DMS53 treated with DMSO at 0.1 percent for 48 hours (cell line): ENCODE results near the gene DGKI.
A peak's percentile ranks its signal among the peaks of the same experiment; 100 is the strongest.
"Not testable (repeated sequence)": the region's sequence is repeated elsewhere in the genome, so short reads cannot be mapped to it uniquely, and the experiment has no call there.

Experiments used
- DNase-seq: peaks from one replicate; lab custom pipeline; 2025; ENCODE audit not compliant: unreplicated experiment; lab: John Stamatoyannopoulos, UW

DGKI gene

GRCh38 chr7:137836541-137836940, 10.2 kb downstream of the DGKI start:
- DNase-seq, result no peak

GRCh38 chr7:137836113-137836509, 10.7 kb downstream of the DGKI start:
- no peak for DNase-seq

- DNase-seq, result no peak
These were observed 11.2 kb downstream of the DGKI start for GRCh38 chr7:137835486-137836112.

- no peak for DNase-seq
These were observed 12.2 kb downstream of the DGKI start for GRCh38 chr7:137834552-137834951.

- DNase-seq, result not testable (repeated sequence)
These were observed 13.8 kb downstream of the DGKI start for GRCh38 chr7:137832990-137833389.

GRCh38 chr7:137832382-137832781, 14.4 kb downstream of the DGKI start:
- DNase-seq, result no peak

- not testable (repeated sequence) for DNase-seq
These were observed 15.2 kb downstream of the DGKI start for GRCh38 chr7:137831555-137831954.

- no peak for DNase-seq
These were observed 17.3 kb downstream of the DGKI start for GRCh38 chr7:137829337-137829992.

- no peak for DNase-seq
These were observed 18.3 kb downstream of the DGKI start for GRCh38 chr7:137828456-137828855.

- no peak for DNase-seq
These were observed 21.3 kb downstream of the DGKI start for GRCh38 chr7:137825489-137825888.

- DNase-seq, result no peak
These were observed 25.9 kb downstream of the DGKI start for GRCh38 chr7:137820677-137821420.

- no peak for DNase-seq
These were observed 26.6 kb downstream of the DGKI start for GRCh38 chr7:137820156-137820555.

GRCh38 chr7:137818036-137818435, 28.7 kb downstream of the DGKI start:
- DNase-seq, result no peak

- no peak for DNase-seq
These were observed 30.0 kb downstream of the DGKI start for GRCh38 chr7:137816696-137817320.

GRCh38 chr7:137813541-137813940, 33.2 kb downstream of the DGKI start:
- no peak for DNase-seq

GRCh38 chr7:137810248-137810647, 36.5 kb downstream of the DGKI start:
- no peak for DNase-seq

GRCh38 chr7:137804836-137805235, 41.9 kb downstream of the DGKI start:
- no peak for DNase-seq

- no peak for DNase-seq
These were observed 45.3 kb downstream of the DGKI start for GRCh38 chr7:137801491-137801890.

GRCh38 chr7:137801003-137801402, 45.8 kb downstream of the DGKI start:
- peak; percentile 9 for DNase-seq

GRCh38 chr7:137798073-137798763, 48.6 kb downstream of the DGKI start:
- no peak for DNase-seq

GRCh38 chr7:137795211-137795610, 51.6 kb downstream of the DGKI start:
- no peak for DNase-seq
